ENCODE data around the gene SELL.
"Not testable (repeated sequence)": the region's sequence is repeated elsewhere in the genome, so short reads cannot be mapped to it uniquely, and the experiment has no call there.

Gene SELL

DNA sequence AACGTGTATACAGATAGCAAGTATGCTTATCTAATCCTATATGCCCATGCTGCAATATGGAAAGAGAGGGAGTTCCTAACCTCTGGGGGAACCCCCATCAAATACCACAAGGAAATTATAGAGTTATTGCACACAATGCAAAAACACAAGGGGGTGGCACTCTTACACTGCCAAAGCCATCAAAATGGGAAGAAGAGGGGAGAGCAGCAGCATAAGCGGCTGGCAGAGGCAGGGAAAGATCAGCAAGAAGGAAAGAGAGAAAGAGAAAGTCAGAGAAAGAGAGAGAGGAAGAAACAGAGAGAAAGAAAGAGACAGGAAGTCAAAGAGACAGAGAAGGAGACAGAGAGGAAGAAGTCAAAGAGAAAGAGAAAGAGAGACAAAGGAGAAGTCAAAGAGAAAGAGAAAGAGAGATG lies 44.2 kb downstream of the SELL start:
- DNase-seq (ENCODE audit: low spot score) = not testable (repeated sequence)

DNA sequence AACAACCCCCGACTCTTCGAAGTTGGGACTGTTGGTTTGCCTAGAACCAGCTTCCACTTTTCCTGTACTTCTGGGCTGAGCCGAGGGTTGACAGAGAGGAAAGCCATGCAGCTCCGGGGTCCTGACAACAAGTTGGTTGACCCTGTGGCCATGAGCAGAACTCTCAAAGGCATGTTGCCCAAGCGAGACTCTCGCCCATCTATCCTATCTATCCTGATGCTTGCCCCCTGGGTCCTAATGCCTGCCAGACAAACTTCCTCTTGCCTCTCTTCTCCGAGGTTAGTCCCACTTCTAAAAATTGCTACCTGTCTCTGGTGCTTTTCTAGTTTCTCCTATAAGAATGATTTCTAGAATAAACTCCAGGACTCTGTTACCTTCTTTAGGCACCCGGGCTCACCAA lies 48.7 kb downstream of the SELL start:
- DNase-seq (ENCODE audit: low spot score) = not testable (repeated sequence)

- DNase-seq (ENCODE audit: low spot score) = not testable (repeated sequence)
These were observed 50.4 kb downstream of the SELL start for GRCh38 chr1:169661066-169661465.

DNA sequence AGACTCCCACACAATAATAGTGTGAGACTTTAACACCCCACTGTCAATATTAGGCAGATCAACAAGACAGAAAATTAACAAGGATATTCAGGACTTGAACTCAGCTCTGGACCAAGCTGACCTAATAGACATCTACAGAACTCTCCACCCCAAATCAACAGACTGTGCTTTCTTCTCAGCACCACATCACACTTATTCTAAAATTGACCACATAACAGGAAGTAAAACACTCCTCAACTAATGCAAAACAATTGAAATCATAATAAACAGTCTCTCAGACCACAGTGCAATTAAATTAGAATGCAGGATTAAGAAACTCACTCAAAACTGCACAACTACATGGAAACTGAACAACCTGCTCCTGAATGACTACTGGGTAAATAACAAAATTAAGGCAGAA lies 52.6 kb downstream of the SELL start:
- DNase-seq (ENCODE audit: low spot score) = not testable (repeated sequence)

- DNase-seq (ENCODE audit: low spot score) = no peak
These were observed 57.5 kb downstream of the SELL start for GRCh38 chr1:169653873-169654272.

DNA sequence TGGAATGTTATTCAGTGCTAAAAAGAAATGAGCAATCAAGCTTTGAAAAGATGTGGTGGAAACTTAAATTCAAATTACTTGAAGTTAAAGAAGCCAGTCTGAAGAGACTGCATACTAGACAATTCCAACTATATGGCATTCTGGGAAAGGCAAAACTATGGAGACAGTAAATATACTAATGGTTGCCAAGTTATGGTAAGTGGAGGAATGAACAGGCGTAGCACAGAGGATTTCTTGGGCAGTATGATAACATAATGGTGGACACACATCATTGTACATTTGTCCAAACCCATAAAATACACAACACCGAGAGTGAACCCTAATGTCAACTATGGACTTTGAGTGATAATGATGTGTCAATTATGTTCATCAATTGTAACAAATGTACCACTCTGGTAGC lies 60.4 kb downstream of the SELL start:
- DNase-seq (ENCODE audit: low spot score) = no peak

GRCh38 chr1:169650551-169650950 lies 60.9 kb downstream of the SELL start:
- DNase-seq (ENCODE audit: low spot score) = no peak

DNA sequence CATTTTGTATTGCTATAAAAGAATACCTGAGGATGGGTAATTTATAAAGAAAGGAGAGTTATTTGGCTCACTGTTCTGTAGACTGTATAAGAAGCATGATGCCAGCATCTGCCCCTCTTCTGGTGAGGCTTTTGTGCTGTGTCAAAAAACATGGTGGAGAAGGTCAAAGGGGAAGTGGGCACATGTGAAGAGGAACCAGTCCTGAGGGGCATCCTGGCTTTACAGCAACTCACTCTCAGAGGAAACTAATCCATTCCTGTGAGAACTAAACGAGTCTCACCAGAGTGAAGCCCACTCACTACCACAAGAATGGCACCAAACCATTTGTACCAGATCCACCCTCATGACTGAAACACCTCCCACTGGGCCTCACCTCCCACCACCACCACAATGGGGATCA lies 62.7 kb downstream of the SELL start:
- no peak for DNase-seq (ENCODE audit: low spot score)

GRCh38 chr1:169648187-169648586 lies 63.2 kb downstream of the SELL start:
- no peak for DNase-seq (ENCODE audit: low spot score)

- DNase-seq (ENCODE audit: low spot score) = no peak
These were observed 63.9 kb downstream of the SELL start for GRCh38 chr1:169647512-169647911.

- no peak for DNase-seq (ENCODE audit: low spot score)
These were observed 67.1 kb downstream of the SELL start for GRCh38 chr1:169644297-169644696.

Measured in kidney tubule cell (primary cell).